Spinal cord (tissue), 10 donors: ENCODE results near the gene SEC61B. TPM values are rescaled to one million over a fixed set of nuclear protein-coding genes. Genes with fewer than 3 reads are reported as not detected.

Experiments
- DNase-seq, 6 donors: peaks; one replicate each; pipeline versions ENCODE4 v3.0.0 to v3.0.0-alpha.2; 2013 to 2015; ENCODE audit warnings: low spot score in 6 of 6, low read depth in 4 of 6
- H3K27ac ChIP-seq: one replicate; pipeline ENCODE4 v1.5.1; 2013; ENCODE audit warnings: low read depth, low read length, control low read depth
- H3K27me3 ChIP-seq: one replicate; pipeline ENCODE4 v1.6.1; 2013; ENCODE audit warnings: low read length; ENCODE audit not compliant: control insufficient read depth, insufficient read depth
- H3K36me3 ChIP-seq: one replicate; pipeline ENCODE4 v1.6.1; 2013; ENCODE audit warnings: low read length; ENCODE audit not compliant: control insufficient read depth, insufficient read depth
- H3K4me1 ChIP-seq: one replicate; pipeline ENCODE4 v1.6.1; 2013; ENCODE audit warnings: low read length; ENCODE audit not compliant: control insufficient read depth, insufficient read depth
- H3K4me3 ChIP-seq: one replicate; pipeline ENCODE4 v1.5.1; 2013; ENCODE audit warnings: low read depth, low read length, control low read depth
- H3K9me3 ChIP-seq: one replicate; pipeline ENCODE4 v1.6.1; 2013; ENCODE audit warnings: low read length; ENCODE audit not compliant: control insufficient read depth, insufficient read depth
- WGBS: methylation state at CpG from one replicate; pipeline ENCODE4 v1.1.5; 2013; ENCODE audit warnings: missing lambda C conversion rate; ENCODE audit not compliant: insufficient coverage; 5-methylcytosine and 5-hydroxymethylcytosine counted together
- polyA plus RNA-seq, 2 donors: library from polyadenylated mRNA; unstranded; fragments of 120-200 nt; gene quantifications; one replicate each; pipeline ENCODE4 v1.2.1, GENCODE V29; 2013; ENCODE audit not compliant: insufficient read length in 2 of 2
- total RNA-seq, 2 donors: library from RNA; depleted of rRNA in 1 of 2; stranded (reverse); fragments of 120-200 nt in 1 of 2; fragments of >200 nt in 1 of 2; gene quantifications; one replicate each; pipeline versions ENCODE4 v1.2.3 to v1.2.4, GENCODE V29; 2013 to 2014
- donor health status: healthy.

Gene SEC61B
- total and polyA plus RNA-seq, 4 donors: 39.6 to 168 (median 129) TPM

- H3K4me3 ChIP-seq: no peak overlapping the region
- no peak for DNase-seq
- H3K27me3 ChIP-seq: no peaks in the 10 kb centered on the region
- H3K36me3 ChIP-seq: no peaks in the 10 kb centered on the region
- H3K27ac ChIP-seq: no peak overlapping the region
- H3K4me1 ChIP-seq: peaks cover 12% of the 10 kb centered on the region
- H3K9me3 ChIP-seq: no peaks in the 10 kb centered on the region
- 74% methylated on average over 3 of the region's 7 CpGs for WGBS
These were observed 40.9 kb downstream of the SEC61B start for GRCh38 chr9:99262949-99263418.

DNA sequence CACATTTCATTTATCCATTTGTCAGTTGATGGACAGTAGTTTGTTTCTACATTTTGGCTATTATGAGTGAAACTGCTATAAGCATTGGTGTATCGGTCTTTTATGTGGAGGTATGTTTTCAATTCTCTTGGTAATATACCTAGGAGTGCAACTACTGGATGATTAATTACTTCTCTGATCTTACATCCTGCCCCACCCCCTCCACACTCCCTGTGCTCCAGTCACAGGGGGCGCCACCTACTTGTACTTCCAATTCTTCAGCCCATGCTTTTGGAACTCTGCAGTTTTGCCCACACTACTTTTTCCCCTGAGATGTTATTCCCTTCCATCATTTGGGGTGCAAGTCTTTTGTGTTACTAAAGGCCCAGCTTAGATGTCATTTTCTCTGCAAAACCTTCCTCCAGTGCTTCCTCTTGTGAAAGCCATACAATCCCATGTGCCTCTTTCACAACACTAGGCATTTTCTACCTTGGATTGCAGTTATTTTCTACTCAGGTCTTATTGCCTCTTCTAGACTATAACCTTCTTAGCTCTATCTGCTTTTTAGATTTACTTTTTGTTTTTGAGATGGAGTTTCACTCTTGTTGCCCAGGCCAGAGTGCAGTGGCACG lies 42.1 kb downstream of the SEC61B start:
- H3K27me3 ChIP-seq: no peaks in the 10 kb centered on the region
- WGBS: 88% methylated on average over 1 of the region's 3 CpGs

GRCh38 chr9:99265691-99266090 lies 43.6 kb downstream of the SEC61B start:
- 100% methylated on average over 1 of the region's 2 CpGs for WGBS
- Histone ChIP-seq H3K36me3 (no peaks in the 10 kb centered on the region), H3K27me3 (no peaks in the 10 kb centered on the region), H3K9me3 (no peaks in the 10 kb centered on the region), H3K27ac (no peak overlapping the region), H3K4me3 (no peak overlapping the region), H3K4me1 (peaks cover 4% of the 10 kb centered on the region)
- no peak for DNase-seq

More for the DNA sequence above, 42.1 kb downstream of the SEC61B start:
- no peak overlapping the region for H3K27ac ChIP-seq
- no peak for DNase-seq
- peaks cover 11% of the 10 kb centered on the region for H3K4me1 ChIP-seq
- H3K9me3 ChIP-seq: no peaks in the 10 kb centered on the region
- no peaks in the 10 kb centered on the region for H3K36me3 ChIP-seq
- no peak overlapping the region for H3K4me3 ChIP-seq

- DNase-seq: peak; percentile 2 to 87 (median 36)
These were observed 44.4 kb downstream of the SEC61B start for GRCh38 chr9:99266255-99267023.

DNA sequence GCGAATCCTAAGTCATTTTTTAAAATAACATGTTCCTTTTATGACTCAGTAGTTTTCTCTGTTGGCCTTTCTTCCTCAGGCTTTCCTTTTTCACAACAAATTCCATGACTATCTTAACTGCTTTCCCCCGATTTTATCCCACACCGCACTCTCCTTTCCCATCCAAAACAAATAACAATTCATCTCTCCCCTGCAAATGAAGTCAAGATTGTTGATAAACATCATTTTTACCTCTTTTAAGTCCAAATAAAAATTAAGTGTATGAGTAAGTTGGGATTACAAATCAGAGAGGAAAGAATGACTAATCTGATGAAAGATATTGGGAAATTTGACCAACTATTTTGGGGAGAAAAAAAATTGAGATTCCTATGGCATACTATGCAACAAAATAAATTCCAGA lies 47.3 kb downstream of the SEC61B start:
- no peak for DNase-seq

More at GRCh38 chr9:99266255-99267023, 44.4 kb downstream of the SEC61B start:
- Histone ChIP-seq H3K27ac (no peak overlapping the region), H3K36me3 (no peaks in the 10 kb centered on the region), H3K4me3 (no peak overlapping the region), H3K4me1 (peaks cover 4% of the 10 kb centered on the region), H3K27me3 (no peaks in the 10 kb centered on the region), H3K9me3 (no peaks in the 10 kb centered on the region)
- WGBS: 20% methylated on average over 14 of the region's 17 CpGs

GRCh38 chr9:99270491-99270890 lies 48.4 kb downstream of the SEC61B start:
- no peaks in the 10 kb centered on the region for H3K27me3 ChIP-seq
- H3K36me3 ChIP-seq: no peaks in the 10 kb centered on the region
- 50% methylated on average over 2 of the region's 3 CpGs for WGBS
- no peak overlapping the region for H3K4me3 ChIP-seq
- DNase-seq: no peak
- H3K9me3 ChIP-seq: no peaks in the 10 kb centered on the region
- H3K27ac ChIP-seq: no peak overlapping the region
- H3K4me1 ChIP-seq: peaks cover 4% of the 10 kb centered on the region

More for the DNA sequence above, 47.3 kb downstream of the SEC61B start:
- Histone ChIP-seq H3K27me3 (no peaks in the 10 kb centered on the region), H3K4me3 (no peak overlapping the region), H3K9me3 (no peaks in the 10 kb centered on the region), H3K27ac (no peak overlapping the region), H3K36me3 (no peaks in the 10 kb centered on the region), H3K4me1 (peaks cover 4% of the 10 kb centered on the region)
- WGBS: 91% methylated on average over 3 of the region's 3 CpGs

GRCh38 chr9:99272836-99273235 lies 50.8 kb downstream of the SEC61B start:
- Histone ChIP-seq H3K36me3 (no peaks in the 10 kb centered on the region), H3K9me3 (peaks cover 1% of the 10 kb centered on the region), H3K27ac (no peak overlapping the region), H3K4me3 (no peak overlapping the region), H3K27me3 (no peaks in the 10 kb centered on the region), H3K4me1 (no peaks in the 10 kb centered on the region)
- DNase-seq: no peak

DNA sequence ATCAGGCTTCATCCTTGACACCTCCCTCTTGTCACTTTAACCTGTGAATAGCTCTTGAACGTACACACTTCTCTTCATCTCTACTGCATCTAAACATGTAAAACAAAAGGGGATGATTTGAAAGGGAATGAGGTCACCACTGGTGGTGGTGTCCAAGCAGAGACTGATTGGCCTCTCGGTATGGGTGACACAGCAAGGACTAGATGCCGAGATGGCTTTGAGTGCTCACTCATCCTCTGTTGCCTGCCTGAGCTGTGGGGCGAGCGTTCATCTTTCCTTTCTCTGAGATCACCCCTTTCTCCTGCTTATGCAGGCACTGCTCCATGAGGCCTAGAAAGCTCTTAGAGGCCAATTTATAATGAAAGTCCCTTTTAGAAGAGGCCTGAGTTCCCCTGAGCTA lies 51.9 kb downstream of the SEC61B start:
- H3K4me1 ChIP-seq: no peaks in the 10 kb centered on the region
- H3K27me3 ChIP-seq: no peaks in the 10 kb centered on the region
- no peak overlapping the region for H3K27ac ChIP-seq
- no peaks in the 10 kb centered on the region for H3K36me3 ChIP-seq
- no peak overlapping the region for H3K4me3 ChIP-seq
- DNase-seq: no peak
- H3K9me3 ChIP-seq: peaks cover 1% of the 10 kb centered on the region
- WGBS: 94% methylated on average over 4 of the region's 5 CpGs

DNA sequence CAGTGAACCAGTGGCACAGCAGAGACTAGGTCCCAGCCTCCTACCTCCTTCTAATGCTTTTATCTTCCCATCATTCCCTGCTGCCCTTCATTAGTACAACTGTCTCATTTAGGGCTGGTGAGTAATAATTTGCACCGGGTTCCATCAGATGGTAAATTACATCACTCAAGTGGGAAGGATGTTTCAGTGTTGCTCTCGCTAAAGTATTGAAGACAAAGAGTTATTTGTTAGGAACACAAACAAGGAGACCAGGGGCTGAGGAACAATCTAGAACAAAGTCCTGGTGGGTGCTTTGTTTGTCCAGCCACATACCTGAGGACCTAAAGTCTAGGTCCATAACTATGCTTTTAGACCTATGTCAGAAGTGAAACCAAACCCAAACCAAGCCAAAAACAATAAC lies 52.4 kb downstream of the SEC61B start:
- 100% methylated on average over 1 of the region's 2 CpGs for WGBS
- Histone ChIP-seq H3K9me3 (peaks cover 1% of the 10 kb centered on the region), H3K4me1 (no peaks in the 10 kb centered on the region), H3K36me3 (no peaks in the 10 kb centered on the region), H3K27me3 (no peaks in the 10 kb centered on the region), H3K27ac (no peak overlapping the region), H3K4me3 (no peak overlapping the region)
- no peak for DNase-seq
